ENCODE measurements around the gene DOCK9.

DNA sequence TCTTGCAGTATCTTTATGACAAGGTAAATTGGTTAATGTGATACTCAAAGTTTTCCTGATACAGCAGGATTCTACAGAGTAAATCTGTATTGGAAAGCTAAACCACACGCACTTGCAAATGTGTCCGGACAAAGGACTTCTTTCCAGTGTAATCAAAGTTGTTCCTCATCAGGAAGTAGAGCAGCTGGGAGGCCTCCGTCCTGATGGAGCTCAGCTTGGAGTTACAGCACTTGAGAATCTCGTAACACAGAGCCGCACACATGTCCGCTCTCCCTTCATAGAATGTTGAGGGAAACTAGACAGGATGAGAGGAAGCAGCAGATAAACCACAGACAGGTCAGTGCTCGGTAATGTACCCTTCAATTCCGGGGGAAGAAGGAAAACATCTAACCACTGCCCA lies 146.6 kb downstream of the DOCK9 start:
- no peak for TF ChIP-seq EZH2 (IDR thresholded peaks at IDR 0.05; ENCODE audit: borderline replicate concordance, low read length)
- TF ChIP-seq CTCF (conservative IDR thresholded peaks at IDR 0.05 in 1 of 2, IDR thresholded peaks at IDR 0.05 in 1 of 2; ENCODE audit: extremely low read depth in 1 of 2, insufficient read depth in 1 of 2, low read depth in 1 of 2, low read length in 2 of 2) = no peak

Data from mammary epithelial cell (primary cell).